Measurements from ENCODE around the gene PTGER3.
"Not testable (repeated sequence)": the region's sequence is repeated elsewhere in the genome, so short reads cannot be mapped to it uniquely, and the experiment has no call there.

Gene PTGER3

DNA sequence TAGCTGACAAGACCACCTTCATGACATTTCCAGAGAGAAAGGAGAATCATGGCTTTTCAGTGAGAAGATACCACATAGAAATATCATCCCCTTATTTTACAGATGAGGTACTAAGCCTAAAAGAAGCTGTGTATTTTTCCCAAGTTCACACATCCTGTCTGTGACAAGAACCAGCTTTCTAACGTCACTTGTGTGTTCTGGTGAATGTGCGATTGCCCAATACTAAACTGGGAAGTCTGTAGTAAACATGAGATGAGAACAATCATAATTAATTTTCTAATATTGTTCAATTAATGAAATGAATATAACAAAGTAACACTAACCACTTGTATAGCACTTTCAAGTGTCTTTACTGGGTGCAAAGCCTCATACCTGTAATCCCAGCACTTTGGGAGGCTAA, 46.0 kb downstream of the PTGER3 start:
- no peak for DNase-seq

- DNase-seq, result no peak
Observed at GRCh38 chr1:70997793-70998192, 49.8 kb downstream of the PTGER3 start.

GRCh38 chr1:70994753-70995268, 52.8 kb downstream of the PTGER3 start:
- DNase-seq, result no peak

DNA sequence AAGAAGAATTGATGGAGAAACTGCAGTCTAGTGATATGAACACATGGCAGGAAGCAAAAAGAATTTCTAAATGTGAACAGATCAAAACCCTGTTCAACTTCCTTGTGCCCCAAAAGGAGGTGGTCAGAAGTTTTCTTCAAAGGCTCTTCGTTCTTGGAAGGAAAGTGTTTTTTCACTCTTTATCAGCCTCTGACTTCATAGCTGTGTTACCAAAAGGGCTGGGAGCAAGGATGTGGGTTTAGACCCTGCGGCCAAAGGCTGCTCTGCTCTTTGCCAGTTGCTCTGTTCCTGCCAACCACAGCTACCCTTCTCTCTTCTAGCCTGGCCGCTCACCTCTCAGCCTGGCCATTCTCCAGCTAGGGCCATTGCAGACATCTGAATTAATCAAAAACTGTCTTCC, 53.8 kb downstream of the PTGER3 start:
- no peak for DNase-seq

GRCh38 chr1:70992521-70992920, 55.1 kb downstream of the PTGER3 start:
- no peak for DNase-seq

DNA sequence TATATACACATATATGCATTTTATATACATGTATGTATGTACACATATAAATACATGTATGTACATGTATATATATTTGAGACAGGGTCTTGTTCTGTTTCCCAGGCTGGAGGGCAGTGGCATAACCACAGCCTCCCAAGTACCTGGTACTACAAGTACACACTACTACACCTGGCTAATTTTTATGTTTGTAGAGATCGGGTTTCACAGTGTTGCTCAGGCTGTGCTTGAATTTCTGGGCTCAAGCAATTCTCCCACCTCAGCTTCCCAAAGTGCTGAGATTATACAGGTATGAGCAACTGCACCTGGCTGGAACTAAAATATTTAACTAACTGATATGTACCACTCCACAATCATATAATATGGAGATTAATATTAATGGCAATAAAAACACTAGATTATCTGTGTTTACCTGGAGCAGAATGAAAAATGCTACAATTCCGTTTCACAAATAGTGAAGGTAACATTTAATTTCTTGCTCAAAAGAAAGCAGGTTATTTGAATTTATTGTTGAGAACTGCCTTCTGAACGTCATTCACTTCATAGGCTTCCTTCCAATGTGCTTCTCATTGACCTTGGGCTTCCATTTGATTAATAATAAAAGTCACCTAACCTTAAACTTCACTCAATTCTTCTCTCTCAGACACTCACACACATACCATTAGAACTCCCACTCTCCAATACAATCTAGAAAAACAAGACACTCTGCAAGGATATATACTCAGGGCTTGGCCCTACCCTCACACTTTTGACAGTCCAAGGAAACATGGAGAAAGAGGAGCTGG, 57.0 kb downstream of the PTGER3 start:
- DNase-seq, result no peak

DNA sequence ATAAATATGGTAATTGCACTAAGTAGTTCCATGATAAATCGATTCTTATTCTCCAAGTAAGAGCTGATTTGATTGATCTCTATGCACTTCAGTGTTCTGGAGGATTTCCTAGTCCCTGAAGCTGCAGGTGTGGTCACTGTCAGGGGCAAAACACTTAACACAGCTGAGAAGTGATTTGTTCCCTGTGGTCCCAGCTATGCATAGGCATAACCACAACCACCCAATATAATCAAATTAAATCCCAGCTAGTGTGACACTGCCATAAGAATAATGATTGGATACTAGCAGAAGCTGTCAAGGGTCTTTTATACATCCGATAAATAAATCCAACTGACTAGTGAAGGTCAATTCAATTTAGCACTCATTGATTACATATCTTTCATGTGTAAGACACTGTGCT, 60.1 kb downstream of the PTGER3 start:
- DNase-seq, result no peak

DNA sequence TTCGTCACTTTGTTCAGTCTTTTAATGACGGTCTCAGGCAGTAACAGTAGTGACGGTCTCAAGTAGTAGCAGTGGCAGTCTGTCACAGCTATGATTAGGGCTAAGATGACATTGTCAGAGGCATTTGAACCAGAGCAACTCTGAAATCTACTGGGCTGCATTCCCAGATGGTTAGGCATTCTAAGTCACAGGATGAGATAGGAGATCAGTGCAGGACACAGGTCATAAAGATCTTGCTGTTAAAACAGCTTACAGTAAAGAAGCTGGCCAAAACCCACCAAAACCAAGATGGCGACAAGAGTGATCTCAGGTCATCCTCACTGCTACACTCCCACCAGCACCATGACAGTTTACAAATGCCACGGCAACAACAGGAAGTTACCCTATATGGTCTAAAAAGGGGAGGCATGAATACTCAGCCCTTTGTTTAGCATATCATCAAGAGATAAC, 61.8 kb downstream of the PTGER3 start:
- DNase-seq, result not testable (repeated sequence)

DNA sequence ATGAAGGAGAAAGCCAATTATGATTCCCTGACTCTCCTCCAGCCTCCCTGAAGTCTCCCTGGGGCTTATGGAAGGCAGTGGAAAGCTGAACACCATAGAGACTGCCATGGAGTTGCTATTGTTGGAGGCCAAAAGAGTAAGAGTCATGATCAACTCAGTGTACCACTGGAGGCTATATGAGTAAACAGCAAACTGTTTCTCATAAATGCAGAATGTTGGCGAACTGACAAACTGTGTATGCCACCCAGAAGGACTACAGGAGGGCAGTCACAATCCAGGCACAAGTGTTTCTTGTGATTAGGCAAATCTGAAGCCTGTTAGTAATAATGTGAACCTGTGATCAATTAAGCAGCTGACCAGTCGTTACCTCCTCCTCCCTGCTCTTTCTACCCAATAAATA, 62.3 kb downstream of the PTGER3 start:
- DNase-seq, result not testable (repeated sequence)

DNA sequence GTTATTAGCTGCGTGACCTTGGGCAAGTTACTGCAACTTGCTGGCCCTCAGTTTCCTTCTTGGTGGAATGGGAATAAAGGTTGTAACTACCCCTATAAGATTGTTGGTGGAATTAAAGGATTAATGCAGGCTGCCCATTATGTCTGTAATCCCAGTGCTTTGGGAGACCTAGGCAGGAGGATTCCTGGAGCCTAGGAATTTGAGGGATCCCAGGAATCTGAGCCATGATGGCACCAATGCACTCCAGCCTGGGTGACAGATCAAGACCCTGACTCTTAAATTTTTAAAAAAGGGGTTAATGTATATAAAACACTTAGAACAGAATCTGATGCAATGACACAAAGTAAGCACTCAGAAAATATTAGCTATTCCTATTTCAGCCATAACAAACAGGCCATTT, 67.3 kb downstream of the PTGER3 start:
- DNase-seq, result no peak

GRCh38 chr1:70979881-70980280, 67.7 kb downstream of the PTGER3 start:
- DNase-seq, result peak; percentile 25

GRCh38 chr1:70979313-70979712, 68.3 kb downstream of the PTGER3 start:
- DNase-seq, result no peak

- DNase-seq, result no peak
Observed at GRCh38 chr1:70978623-70979022, 69.0 kb downstream of the PTGER3 start.

DNA sequence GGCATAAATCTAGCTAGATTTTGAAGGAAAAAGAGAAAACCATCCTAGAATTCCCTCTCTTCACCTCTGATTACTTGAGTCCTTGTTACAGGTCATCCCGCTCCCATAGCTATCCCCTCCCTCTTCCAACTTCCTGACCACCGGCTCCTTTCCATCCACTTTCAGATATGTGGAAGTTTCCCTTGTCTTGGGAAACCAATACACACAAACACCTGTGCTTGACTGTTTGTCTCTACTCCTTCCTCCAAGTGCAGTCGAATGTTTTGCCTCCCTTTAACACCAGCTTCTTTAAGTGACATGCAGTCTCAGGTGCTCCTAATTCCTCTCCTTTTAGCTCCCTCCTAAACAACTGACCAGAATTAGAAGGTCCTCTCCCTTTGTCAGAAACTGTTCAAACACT, 70.0 kb downstream of the PTGER3 start:
- no peak for DNase-seq

DNA sequence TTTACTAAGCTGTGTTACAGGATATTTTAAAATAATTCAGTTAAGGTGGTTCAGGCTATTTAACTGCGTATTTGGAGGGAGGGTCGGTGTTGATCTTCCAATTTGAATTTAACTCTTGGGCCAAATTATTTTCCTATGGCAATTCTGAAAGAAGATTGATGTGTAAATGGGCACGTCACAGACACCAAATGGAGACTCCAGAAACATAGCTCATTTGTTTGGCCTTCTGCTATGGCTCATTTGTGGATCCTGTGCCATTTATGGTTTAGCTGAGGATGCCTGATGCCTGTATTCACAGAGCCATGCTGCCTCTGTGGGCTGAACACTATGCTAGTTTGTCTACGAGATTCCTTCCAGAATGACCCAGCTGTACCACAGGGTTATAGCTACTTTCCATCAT, 70.6 kb downstream of the PTGER3 start:
- no peak for DNase-seq

DNA sequence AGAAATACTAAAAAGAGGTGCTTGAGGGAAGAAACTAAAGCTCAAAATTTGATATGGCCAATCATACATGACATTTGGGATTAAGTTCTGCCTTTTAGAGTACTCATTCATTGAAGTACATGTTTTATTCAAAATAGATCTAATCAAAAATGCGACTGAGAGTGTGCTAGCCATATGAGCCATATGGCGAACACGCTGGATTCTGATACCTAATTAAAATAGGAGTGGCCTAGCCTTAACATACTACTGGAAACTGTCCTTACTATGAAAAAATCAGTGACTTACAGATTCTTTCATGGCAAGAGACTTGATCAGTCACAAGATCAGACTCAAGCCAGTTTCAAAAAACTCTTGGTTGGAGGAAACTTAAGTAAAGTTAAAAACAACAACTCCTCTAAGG, 73.9 kb downstream of the PTGER3 start:
- DNase-seq, result no peak

DNA sequence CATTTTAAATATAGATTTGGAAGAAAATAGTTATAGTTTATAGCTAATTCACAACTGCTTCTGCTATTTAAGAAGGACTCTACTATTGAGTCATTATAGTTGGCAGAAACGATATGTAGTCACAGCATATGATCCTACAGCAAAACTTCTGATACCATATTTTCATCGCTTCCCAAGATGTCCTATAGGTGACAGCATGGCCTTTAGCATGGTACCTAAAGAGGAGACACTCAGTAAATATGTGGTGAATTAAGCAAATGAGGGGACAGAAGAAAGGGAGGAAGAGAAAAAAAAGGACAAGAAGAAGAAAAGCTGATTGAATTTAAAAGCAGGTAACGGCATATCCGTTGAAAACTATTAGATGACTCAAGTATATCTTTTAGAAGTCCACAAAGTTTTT, 77.2 kb downstream of the PTGER3 start:
- DNase-seq, result no peak

GRCh38 chr1:70966018-70966638, 81.5 kb downstream of the PTGER3 start:
- no peak for DNase-seq

- no peak for DNase-seq
Observed at GRCh38 chr1:70963374-70963773, 84.2 kb downstream of the PTGER3 start.

- no peak for DNase-seq
Observed at GRCh38 chr1:70961374-70961975, 86.1 kb downstream of the PTGER3 start.

- peak; percentile 67 for DNase-seq
Observed at GRCh38 chr1:70948396-70949017, 99.1 kb downstream of the PTGER3 start.

GRCh38 chr1:70947835-70948234, 99.8 kb downstream of the PTGER3 start:
- peak; percentile 80 for DNase-seq

DNA sequence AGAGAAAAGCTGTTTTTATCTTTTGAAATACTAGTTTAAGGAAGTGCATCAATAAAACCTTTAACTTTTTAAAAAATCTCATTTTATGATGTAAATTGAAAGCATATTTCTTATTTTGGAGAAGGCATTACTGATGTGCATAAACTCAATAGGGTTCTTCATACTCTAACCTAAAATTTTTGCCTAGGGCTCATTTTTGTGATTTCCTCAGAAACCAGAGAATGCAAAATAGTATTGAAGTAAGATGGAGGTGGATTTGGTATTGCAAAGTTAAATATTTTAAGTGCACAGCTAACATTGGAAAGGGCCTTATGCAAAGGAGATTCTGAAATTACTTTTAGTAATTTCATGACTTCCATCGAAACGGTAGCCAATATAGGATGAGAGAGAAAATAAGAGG, 101.9 kb downstream of the PTGER3 start:
- DNase-seq, result no peak

- DNase-seq, result no peak
Observed at GRCh38 chr1:70945251-70945650, 102.4 kb downstream of the PTGER3 start.
